GM08714 (cell line): ENCODE data around the gene ATP2A1.

ENCODE experiments used
- H3K4me3 ChIP-seq: fragments of 200-500 bp; sonication (Bioruptor generic); 2 replicates; pipeline ENCODE4 v1.5.1; 2014; ENCODE audit warnings: mild to moderate bottlenecking, low read length, inconsistent platforms
- ZNF274 ChIP-seq: IDR thresholded peaks from 2 replicates; pipeline ENCODE4 v1.6.1; 2012; ENCODE audit warnings: mild to moderate bottlenecking, low read depth, low read length

The ATP2A1 gene

DNA sequence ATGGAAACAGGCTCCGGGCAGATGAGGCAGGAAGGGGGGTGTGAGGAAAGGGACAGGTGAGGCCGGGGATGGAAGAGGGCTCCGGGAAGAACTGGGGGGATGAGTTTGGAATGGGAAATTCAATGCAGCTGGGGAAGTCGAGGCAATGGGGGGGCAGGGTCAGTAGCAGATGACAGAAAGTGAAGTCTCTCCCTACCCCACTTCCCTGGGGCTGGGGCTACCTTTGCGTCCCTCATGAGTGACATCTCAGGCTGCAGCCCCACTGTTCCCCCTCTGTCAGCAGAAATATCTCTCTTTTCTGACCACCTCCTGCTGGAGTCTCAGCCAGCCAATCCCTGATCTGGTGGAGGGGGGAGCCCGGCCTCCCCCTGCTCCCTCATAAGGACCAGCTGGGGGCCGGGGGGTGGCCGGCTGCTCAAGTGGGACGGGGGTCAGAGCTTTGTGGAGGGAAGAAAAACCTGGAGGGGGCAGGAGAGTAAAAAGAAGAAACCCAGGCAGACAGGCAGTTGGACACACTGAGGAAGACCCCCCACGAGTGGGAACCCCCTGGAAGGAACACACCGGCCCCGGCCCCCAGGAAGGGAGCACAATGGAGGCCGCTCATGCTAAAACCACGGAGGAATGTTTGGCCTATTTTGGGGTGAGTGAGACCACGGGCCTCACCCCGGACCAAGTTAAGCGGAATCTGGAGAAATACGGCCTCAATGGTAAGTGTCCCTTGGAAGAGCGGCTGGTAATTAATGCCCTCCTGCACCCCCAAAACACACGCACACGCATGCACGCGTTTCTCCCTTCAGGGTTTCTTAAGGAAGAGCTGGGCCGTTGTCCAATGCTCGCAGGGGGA is at the start of gene ATP2A1:
ATP2A1 (plus strand) TSS at position 406 of the 844 bp plus-strand sequence; CDS start at position 590, 184 bp downstream.
- H3K4me3 ChIP-seq = peak within 1 kb of the TSS; percentile 64
- no peak for TF ChIP-seq ZNF274

DNA sequence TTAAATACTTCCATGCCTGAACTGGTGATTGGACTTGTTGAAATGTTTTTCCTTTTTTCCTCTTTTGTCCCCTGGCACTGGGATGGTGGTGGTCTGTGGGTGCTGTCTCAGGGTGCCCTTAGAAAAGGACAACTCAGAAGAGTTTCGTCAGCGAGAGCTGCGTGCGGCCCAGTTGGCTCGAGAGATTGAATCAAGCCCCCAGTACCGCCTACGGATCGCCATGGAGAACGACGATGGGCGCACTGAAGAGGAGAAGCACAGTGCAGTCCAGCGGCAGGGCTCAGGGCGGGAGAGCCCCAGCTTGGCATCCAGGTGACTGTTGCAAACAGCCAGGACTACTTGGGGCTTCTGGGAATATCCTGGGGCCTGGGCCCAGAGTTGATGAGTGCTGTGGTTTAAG is 48.5 kb upstream of the ATP2A1 start:
- TF ChIP-seq ZNF274 = no peak

DNA sequence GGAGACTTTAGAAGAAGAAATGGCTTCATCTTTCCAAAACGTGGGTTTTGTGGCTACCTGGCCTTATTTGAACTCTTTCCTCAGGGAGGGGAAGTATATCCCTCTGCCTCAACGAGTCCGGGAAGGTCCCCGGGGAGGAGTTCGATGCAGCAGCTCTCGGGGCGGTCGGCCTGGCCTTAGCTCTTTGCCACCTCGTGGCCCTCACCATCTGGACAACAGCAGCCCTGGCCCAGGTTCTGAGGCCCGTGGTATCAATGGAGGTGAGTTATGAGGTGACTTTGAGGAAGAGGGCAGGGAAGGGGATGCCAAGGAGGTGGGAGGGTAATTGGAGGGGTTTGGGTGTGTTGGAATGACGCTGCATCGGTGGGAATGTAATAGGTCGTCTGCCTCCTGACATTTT is 47.8 kb upstream of the ATP2A1 start:
- H3K4me3 ChIP-seq = no peak overlapping the region
- TF ChIP-seq ZNF274 = no peak

More for the DNA sequence above, 48.5 kb upstream of the ATP2A1 start:
- no peak overlapping the region for H3K4me3 ChIP-seq

DNA sequence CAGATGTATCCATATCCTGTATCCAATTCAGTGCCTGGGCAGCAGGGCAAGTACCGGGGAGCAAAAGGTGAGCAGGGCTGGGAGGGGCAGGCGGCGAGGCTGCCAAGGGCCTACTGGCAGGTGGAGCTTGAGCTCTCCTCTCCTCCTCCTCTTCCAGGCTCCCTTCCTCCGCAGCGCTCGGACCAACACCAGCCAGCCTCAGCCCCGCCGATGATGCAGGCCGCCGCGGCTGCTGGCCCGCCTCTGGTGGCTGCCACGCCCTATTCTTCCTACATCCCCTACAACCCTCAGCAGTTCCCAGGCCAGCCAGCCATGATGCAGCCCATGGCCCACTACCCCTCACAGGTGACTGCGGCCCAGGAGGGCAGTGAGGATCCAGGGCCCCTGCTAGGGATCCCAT is 43.9 kb upstream of the ATP2A1 start:
- no peak for TF ChIP-seq ZNF274
- H3K4me3 ChIP-seq = no peak overlapping the region

DNA sequence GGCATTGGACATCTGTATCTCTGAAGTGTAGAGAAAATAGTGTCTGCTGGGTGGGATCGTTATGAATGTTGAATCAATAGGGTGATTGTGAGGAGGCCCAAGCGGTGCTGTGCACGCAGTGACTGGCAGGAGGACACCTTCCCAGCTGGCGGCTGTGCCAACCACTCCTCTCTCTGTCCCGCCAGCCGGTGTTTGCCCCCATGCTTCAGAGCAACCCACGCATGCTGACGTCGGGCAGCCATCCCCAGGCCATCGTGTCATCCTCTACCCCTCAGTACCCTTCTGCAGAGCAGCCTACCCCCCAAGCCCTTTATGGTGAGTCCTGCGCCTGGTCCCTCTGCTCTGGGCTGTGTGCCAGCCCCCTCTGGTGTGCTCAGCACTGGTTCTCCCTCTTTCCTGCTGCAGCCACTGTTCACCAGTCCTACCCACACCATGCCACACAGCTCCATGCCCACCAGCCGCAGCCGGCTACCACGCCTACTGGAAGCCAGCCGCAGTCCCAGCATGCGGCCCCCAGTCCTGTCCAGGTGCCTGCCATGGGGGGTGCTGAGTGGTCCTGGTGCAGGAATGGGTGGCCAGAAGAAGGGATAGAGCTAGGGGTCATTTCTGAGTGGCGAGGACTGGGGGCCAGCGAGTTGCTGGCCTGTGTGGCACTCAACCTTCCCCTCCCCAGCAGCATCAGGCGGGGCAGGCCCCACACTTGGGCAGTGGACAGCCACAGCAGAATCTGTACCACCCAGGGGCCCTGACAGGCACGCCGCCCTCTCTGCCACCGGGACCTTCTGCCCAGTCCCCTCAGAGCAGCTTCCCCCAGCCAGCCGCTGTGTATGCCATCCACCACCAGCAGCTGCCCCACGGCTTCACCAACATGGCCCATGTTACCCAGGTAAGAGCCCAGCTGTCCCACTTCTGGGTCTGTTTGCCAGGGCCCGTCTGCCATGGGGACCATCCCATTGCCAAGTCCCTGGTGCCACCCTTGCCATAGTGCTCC is 43.1 kb upstream of the ATP2A1 start:
- no peak overlapping the region for H3K4me3 ChIP-seq
- no peak for TF ChIP-seq ZNF274

DNA sequence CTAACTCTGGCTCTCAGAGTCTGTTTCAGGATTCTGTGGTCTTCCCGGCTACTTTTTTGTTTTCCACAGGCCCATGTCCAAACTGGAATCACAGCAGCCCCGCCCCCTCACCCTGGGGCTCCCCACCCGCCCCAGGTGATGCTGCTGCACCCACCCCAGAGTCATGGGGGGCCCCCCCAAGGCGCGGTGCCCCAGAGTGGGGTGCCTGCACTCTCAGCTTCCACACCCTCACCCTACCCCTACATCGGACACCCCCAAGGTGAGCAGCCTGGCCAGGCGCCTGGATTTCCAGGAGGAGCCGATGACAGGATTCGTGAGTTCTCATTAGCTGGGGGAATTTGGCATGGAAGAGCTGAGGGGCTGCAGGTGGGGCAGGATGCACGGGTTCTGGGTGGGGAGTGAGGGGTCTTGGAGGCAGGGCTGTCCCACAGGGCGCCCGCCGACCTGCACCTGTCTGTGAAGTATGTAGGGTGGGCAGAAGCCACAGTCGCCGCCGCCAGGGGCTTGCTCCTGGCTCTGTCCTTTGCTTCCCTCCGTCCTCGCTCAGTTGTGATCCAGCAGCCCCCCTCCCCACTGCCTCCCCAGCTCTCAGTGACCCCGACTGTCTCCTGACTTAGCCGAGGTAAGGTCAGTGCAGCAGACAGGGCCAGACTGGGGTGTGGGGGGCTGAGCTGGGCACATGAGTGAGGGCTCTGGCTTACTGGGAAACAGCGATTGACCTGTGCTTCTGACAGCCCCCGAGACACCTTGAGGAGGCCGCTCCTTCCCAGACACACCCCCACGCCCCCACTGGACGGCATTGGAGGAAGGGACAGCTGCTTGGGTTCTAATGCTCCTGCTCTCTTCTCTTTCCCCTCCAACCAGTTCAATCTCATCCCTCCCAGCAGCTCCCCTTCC is 42.2 kb upstream of the ATP2A1 start:
- no peak overlapping the region for H3K4me3 ChIP-seq
- no peak for TF ChIP-seq ZNF274

DNA sequence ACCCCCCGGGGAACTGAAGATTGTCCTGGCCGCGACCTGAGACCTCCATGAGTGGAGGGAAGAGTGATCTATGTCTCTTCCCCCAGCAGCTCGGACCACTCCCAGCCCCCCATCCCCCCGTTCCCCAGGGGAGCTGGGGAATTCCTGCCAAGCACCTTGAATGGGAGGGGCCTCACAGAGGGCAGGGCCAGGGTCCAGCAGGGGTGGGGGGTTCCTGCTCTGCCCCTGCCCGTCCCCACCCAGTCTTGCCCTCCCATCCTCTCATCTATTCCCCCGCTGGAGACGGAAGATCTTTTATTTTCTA is 41.6 kb upstream of the ATP2A1 start:
- H3K4me3 ChIP-seq = no peak overlapping the region
- no peak for TF ChIP-seq ZNF274

DNA sequence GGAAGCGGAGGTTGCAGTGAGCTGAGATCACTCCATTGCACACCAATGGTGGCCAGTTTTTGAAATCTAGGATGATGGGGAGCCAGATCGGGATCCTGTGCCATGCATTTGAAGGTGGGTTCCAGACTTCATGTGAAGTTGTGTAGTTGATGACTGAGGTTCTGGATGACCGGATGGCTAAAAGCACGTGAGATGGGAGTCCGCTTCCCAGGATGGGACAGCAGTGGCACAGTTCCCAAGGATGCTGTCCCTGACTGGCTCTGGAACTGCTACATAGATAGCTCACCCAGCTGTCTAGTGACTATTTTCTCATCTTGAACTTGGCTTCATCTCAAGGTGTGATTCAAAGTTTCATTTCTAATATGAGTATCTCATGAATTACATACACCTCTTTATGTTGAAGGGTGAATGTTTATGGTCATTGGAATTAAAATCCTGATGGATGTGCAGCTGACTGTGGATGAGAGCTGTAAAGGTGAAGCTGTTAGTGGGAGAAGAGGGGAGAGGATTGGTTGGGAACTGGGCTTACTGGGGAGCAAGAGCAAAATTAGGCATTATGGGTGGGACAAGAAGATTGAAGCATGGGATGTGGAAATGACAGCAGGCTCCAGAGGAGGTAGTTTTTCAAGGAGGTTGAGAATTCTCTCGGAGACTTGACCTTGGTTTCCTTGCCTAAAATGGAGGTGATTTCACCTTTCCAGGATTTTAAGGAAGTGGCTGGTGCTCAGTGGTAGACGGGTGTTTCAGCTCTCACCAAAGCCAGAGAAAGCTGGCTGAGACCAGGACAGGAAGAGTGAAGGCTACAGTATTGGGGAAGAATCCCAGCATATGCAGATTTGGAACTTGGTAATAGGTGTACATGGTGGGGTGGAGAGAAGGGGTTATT is 40.4 kb upstream of the ATP2A1 start:
- TF ChIP-seq ZNF274 = no peak
- H3K4me3 ChIP-seq = no peak overlapping the region

DNA sequence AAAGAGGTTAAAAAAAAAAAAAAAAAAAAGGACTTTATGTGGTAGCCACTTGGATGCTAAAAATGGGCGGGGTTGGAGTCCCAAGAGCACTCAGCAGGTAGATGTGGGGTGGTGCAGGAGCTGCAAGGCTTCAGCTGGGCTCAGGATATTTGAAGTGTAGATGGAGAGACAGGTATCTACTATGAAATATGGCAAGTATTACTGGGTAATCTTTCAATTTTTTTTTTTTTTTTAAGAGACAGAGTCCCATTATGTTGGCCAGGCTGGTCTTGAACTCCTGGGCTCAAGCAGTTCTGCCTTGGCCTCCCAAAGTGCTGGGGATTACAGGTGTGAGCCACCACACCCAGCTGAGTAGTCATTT is 39.8 kb upstream of the ATP2A1 start:
- no peak for TF ChIP-seq ZNF274
- H3K4me3 ChIP-seq = no peak overlapping the region

DNA sequence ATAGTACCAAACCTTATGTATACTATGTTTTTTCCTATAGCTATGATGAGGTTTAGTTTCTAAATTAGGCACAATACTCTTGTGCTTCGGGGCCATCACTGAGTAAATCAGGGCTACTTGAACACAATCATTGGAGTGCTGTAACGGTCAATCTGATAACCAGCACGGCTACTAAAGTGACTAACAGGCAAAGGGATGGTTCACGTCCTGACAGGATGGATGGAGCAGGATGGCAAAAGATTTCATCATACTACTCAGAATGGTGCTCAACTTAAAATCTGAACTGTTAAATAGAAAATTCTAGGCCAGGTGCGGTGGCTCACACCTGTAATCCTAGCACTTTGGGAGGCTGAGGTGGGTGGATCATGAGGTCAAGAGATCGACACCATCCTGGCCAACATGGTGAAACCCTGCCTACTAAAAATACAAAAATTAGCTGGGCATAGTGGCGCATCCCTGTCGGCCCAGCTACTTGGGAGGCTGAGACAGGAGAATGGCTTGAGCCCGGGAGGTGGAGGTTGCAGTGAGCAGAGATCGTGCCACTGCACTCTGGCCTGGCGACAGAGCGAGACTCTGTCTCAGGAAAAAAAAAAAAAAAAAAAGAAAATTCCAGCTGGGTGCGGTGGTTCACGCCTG is 39.2 kb upstream of the ATP2A1 start:
- no peak for TF ChIP-seq ZNF274
- no peak overlapping the region for H3K4me3 ChIP-seq

DNA sequence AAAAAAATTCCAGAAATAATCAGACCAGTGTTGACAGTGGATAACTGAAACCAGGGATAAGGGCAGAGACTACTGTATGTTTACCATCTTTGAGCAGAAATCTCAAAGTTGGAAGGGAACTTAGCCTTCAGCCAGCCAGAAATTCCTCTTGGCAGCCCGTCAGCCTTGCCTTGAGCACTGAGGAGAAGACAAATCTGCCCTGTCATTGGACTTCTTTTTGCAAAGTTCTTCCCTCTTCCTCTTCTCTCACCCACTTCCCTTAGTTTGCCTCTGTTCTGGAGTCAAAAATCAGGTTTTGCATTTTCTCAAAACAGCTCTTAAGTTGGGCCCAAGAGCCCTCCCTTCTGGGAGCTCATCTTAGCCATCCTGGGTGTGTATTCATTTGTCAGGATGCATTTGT is 38.4 kb upstream of the ATP2A1 start:
- no peak overlapping the region for H3K4me3 ChIP-seq
- no peak for TF ChIP-seq ZNF274

DNA sequence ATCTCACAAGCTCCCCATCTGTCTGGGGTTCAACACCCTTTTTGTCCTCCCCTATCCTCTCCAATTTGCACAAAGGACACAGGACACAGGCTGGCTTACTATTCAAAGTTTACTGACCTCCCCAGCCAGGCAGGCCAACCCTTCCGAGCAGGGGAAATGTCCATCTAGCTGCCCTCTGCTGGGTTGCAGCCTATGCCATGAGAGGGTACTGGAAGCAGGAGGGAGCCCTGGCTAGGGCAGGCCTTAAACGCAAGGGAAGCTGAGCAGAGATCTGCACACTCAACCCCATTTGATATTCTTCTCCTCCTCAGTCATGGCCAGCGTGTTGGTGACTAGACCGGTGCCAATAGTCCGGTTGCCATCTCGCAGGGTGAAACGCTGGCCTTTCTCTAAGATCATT is 35.6 kb upstream of the ATP2A1 start:
- TF ChIP-seq ZNF274 = no peak
- no peak overlapping the region for H3K4me3 ChIP-seq

DNA sequence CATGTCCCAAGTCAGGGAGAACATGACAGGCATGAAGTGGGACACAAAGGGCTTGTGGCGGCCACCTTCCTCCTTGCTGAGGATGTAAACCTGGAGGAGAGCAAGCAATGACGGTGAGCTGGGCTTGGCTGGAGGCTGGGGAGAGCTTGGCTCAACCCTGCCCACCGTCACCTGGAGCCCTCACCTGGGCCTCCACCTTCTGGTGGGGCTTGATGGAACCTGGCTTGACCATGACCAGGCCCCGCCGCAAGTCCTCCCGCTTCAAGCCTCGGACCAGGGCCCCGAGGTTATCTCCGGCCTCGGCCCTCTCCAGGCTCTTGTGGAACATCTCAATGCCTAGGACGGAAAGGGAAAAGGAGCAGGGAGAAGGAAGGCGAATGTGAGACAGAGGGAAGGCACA is 34.5 kb upstream of the ATP2A1 start:
- no peak for TF ChIP-seq ZNF274

More for the DNA sequence above, 34.5 kb upstream of the ATP2A1 start:
- no peak overlapping the region for H3K4me3 ChIP-seq
